HG03439 (cell line): ENCODE measurements around the gene RGS7.

Experiments used
- ATAC-seq: cut with Tn5 transposase; IDR thresholded peaks from one replicate; pipeline ENCODE4 v1.9.1; 2021; ENCODE audit warnings: mild to moderate bottlenecking, moderate library complexity; ENCODE audit not compliant: unreplicated experiment

RGS7 gene

DNA sequence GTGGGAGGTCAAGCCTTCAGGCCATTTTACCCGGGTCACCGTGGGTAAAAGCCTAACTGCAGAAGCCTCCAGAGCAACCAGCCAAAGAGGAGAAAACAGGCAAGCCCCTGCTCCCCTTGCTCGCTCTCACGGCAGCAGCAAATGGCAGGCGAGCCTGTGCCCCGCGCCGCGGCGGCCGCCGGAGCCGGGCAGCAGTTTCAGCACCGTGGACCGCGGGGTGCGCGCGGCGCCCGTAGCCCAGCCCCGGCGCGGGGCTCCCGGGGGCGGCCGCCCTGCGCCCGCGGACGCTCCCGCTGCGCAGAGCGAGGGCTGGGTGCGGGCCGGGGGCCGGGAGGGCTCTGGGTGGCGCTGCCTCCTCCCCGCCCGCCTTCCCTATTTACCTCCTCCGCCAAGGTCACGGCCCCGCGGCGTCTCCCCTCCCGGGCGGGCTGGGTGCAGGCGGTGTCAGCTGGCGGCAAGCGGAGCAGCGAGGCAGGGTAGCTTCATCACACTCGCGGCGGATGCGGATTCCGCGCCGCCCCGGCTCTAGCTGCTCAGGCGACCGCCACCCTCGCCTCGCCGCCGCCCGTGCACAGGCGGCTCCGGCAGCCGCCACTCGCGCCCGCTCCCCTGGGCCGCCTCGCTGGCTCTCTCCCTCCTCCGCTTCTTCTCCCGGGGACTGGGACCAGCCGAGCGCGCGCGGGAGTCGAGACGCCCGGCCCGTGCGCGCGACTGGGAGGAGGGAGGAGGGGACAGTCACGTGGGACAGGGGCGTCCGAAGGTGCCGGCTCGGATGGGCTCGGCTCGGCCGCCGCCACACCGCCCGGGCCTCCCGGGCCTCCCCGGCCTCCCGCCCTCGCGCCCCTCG is at the start of gene RGS7:
RGS7 (minus strand) TSS at position 687 of the 847 bp plus-strand sequence.
- no peak for ATAC-seq

DNA sequence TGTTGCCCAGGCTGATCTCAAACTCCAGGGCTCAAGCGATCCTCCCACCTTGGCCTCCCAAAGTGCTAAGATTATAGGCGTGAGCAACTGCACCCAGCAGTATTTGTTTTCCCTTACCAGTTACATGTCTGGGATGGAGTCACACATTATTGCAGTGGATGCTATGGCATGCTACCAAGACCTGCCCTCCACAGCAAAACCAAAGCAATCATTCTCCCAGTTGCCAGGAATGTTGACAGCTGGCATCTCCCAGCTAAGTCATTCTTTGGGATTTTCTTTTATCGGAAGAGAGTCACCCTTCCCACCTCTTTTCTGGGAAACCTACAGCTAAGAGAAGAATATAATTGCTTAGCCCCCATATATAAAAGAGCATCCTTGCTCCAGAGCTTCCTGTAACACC is 49.4 kb upstream of the RGS7 start:
- ATAC-seq = no peak

DNA sequence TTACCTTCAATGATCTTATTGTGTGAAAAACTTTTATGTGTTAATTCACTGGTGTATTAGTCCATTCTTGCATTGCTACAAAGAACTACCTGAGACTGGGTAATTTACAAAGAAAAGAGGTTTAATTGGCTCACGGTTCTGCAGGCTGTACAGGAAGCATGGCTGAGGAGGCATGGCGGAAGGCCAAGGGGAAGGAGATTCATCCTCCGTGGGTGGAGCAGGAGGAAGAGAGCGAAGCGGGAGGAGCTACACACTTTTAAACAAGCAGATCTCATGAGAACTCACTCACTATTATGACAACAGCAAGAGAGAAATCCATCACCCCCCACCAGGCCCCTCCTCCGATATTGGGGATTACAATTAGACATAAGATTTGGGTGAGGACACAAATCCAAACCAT is 44.2 kb upstream of the RGS7 start:
- no peak for ATAC-seq

DNA sequence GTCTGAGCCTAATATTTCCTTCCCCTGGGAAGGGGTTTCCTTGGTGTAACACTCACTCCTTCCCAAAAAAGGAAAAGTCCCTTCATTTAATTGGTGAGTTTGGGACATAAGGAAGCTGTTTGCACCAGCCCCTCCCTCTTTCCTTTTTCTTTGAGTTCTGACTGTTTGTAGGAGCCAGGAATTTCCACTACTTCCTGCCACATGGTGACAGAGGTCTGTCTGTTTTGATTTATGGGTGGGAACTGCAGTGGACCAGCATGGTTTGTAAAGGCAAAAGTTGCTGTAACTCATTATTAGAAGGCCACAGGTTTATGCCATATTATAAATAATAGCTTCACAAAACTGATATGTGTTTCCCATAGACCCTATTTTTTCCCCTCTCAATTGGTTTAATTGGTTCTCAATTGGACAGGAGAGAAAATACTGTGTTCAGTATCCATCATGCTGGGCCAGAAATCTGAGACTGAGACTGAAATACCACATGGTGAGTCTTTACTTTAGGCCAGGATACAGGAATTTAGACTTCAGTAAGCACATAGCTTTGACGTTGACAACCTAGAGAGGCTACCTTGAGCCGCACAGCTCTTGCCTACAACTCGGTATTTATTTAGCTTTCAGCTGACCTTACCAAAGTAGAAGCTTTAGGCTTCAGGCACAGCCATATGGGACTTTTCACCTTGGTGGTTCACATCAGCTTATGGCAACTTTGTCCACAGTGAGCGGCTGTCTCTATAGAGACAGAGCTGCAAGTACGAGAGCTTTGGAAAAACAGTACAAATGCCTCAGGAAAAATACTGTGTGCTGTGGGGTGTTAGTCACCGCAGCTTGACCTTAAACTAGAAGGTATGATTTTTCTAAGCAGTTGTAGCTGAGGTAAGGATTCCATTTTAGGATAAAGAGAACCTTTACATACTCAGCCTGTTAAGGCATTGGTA is 40.0 kb upstream of the RGS7 start:
- ATAC-seq = no peak

DNA sequence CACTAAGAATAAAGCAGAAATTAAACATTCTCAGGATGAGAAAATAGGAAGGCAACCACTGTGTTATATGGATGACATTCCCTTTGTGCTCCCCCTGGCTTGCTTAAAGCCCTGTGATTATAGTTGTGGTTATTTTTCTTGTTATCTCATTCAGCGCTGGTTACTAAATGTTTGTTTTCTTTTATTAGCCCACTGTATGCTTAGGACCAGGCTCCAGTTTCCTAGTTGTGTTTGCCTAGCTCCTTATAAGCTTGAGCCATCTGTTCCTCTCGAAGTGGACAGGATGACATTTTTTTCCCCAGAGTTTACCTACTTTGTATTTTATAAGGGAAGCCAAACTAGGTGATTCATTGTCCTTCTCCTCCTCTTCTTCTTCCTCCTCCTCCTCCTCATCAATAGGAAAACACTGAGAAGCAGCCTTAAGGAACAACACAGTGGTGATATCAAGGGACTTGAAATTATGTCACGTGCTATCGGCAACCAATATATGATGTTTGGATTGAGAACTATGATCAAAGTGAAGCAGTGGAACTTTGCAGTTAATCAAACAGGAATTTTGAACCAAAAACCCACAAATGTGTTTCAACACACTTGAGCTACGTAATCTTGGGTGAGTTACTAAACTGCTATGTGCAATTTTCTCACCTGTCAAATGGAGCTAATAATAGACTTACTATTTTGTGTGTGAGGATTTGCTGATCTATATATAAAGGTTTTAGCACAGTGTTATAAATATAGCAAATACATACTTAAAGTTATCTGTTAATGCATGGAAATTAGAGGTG is 35.1 kb upstream of the RGS7 start:
- ATAC-seq = no peak

DNA sequence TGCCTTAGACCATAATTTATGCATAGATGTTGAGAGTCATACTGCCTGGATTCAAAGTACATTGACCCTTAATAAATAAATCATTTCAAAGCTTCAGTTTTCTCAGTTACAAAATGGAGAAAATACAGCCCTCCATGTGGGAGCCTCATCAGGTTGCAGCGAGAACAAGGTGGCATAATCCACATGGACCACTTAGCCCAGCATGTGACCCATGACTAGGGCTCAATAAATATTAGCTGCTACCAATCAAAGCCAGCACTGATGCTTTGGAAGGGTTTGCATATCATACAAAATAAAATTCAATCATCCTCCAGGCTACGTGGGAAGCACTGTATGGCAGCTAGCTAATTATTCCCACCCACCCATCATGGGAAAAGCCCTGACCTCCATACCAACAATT is 33.5 kb upstream of the RGS7 start:
- no peak for ATAC-seq

DNA sequence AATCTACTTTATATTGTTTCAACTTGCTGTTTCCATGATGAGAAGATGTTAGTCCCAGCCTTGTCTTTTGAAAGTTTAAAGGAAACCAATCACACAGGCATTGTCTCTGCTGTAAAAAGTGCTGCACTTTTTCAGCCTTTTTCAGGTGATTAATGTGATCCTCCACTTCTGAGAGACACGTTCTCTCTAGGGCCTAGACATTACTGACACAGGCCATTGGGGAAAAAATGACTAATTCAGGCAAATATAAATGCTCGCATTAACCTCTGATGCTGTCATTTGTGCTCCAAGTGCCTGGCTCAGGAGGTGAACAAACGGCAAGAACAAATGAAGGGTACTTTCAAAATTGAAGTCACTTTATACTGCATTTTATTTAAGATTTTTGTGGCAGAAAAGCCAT is 32.4 kb upstream of the RGS7 start:
- ATAC-seq = no peak

DNA sequence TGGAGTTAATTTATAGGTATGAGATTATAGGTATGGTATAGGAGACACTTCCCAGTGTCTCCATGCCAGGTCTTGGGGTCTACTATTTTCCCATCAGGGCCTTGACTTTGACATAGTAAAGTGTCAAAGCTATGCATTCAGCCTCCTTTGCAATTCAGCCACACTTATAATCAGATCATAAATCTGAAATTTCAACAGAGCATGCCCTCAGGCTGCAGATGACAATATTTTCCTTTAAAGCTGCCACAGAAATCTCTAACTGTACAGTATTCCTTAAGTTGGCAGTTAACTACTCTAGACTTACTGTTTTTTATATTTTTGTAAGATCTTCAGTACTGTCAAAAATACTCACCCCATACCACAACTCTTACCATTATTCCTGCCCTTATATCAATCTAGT is 30.2 kb upstream of the RGS7 start:
- no peak for ATAC-seq

DNA sequence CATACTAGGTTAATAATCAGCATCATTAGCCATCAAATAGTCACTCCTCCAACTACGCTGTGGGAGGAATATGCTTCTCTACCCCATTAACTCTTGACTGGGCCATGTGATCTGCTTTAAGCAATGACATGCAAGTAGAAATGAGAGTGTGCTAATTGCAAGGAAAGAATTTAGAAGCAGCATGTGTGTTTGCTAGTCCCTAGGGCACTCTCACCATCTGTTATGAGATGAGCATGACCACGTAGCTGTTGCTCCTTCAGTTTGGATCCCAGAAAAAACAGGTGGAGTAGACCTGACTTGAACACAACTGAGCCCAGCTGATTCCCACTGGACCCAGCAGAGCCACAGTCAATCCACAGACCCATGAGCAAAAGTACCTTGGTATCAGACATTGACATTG is 19.7 kb upstream of the RGS7 start:
- no peak for ATAC-seq

DNA sequence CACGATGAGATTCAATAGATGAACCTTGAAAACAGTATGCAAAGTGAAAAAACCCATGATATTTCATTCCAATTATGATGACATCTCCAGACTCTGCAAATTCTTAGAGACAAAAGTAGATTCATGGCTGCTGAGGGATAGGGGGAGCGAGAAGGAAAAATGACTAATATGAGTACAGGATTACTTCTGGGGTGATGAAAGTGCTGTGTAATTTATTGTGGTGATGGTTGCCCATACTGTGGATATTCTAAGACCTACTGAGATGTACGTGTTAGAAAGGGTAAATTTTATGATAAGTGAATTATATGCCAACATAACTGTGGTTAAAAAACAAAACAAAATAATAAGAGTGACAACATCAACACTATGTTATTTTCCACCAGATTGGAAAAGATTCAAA is 18.9 kb upstream of the RGS7 start:
- ATAC-seq = no peak

DNA sequence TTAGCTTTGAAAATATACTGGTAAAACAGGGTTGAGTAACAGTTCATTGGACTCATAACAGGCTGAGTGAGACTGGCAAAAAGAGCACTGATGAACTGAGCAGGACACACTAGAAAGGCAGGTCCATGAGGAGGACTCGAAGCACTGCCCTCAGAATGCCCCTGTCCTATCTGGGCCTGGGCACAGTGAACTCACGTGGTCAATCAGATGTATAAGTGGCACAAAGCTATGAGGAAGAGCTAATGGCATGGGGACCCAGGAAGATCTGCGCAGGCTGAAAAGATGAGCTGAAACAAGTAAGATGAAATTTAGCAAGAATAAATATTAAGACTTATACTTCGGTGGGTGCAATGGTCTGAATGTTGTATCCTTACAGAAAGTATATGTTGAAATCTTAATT is 9.2 kb upstream of the RGS7 start:
- no peak for ATAC-seq

DNA sequence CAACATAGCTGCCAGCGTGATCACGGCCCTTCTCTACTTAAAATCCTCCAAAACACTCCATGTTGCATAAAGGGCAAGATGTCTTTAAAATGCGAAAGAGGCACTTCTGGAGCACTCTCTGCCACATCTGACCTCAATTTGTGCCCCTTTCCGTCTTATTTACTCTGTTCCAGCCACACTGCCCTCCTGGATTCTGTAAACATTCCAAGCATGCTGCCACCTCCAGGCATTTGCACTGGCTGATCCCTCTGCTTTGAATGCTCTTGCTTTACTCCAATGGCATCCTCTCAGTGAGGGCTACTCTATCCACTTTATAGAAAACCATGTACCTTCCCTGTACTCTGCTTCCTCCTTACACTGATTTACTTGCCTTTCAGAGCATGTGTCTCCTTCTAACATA is 5.3 kb upstream of the RGS7 start:
- no peak for ATAC-seq

DNA sequence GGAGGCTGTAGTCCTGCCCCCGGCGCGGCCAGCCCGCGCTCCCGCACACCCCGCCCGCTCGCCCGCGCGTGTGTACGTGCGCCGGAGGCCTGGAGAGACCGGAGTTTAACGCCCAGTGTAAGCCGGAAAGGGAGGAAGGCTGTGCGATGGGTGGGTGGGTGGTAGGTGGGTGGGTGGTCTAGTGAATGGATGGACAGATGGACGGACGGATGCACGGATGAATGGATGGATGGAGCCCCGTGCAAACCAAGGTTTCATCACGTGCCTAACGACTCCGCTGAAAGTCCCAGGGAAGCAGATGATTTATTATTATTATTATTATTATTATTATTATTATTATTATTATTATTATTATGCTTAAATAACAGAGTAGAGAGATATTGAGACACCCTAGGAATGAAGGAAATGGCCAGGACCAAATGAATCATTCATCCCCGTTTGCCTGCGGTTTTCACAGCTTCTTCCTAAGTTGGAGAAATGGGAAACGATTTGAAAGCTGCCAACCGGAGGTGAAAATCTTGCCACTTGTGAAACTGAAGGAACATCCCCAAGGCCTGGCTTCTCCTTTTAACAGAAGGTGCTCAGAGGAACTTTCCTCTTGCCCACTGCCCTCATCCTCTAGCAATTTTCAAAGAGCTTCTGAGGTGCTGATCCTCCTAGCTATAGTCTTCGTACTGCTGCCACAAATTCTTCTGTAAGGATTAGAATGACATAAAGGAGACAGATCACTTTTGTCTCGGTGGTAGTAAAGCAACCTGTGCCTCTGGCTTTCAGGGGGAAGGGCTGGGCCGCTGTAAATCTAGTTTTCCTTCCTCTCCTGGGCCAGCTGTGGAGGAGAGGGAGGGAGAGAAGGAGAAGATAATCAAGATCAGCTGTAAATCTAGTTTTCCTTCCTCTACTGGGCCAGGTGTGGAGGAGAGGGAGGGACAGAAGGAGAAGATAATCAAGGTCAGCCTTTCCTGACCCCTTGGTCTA is 648 bp upstream of the RGS7 start:
- no peak for ATAC-seq

DNA sequence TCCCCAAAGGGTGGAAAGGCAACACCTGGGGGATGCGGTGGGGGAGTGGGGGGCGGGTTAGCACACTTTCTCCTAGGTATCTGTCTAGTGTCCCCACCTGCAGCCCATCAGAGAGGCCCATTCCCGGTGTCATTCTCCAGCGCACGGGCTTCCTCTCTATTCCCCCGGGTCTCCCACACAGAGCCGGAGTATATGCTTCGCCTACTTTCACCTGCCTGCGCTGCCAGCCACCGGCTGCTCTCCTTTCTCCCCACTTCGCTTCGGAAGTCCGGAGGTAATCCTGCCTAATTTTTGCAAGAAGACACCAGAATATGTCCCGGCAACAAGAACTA is 852 bp downstream of the RGS7 start:
- ATAC-seq = no peak

DNA sequence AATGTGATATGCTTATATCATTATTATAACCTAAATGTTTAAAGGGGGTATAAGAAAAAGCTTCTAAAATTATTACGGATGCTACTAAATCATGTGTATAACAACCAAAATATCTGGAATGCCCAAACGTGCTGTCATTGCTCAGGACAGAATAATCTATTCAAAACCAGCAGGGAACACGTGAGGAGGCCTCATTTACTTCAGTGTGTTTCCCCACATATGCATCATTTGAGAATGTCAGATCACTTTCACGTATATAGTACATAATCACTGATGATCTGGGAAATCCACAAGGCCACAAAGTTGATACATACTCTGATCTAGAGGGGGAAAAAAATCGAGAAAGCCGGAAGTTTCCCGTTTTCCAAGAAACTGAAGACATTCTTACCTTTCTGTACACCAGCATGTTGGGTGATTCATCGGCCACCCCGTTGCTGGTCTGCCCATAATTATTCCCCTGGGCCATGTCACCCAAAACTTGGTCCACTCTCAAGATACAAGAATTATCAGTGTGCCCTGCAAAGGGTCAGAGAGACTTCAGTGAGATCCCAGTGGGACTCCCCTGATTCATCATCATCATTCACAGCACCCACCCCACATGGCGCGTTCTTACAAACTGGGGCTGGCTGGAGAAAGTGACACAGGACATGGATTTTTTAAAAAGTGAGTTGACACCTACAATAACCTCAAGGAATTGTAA is 1.5 kb downstream of the RGS7 start:
- ATAC-seq = no peak

DNA sequence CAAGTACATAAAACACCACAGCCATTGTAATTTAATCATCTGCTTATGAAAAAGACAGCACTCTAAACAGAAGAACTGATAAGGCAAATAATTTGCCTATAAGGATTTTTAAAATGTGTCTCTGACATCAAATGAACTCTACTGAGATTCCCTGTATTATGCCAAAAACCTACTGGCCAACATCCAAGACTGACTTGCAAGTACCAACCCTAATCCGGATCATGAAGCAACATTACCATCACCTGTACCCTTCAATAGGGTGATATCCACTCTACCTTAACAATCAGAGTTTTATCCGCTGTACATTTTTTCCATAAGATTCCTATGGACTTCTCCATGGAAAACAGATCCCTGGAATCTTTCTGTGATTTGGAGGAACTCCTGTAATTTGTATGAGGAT is 4.6 kb downstream of the RGS7 start:
- no peak for ATAC-seq

DNA sequence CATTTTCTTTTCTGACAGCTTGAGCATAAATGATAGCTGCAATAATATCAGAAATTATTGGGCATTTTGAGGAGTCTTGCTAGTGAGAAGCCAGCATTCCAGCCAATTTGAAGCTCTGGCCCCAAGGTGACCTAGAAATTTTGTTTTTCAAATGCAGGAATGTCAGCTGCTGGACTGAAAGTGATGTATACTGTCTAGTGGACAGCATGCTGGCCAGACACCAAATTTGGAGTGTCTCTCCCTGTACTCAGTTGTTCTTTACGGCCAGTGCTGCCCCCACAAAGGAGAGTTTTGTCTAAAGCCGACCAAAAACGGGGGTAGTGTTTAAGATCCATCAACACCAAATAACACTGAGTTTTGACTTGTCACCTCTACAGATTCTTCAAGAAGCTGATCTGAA is 5.2 kb downstream of the RGS7 start:
- ATAC-seq = no peak

DNA sequence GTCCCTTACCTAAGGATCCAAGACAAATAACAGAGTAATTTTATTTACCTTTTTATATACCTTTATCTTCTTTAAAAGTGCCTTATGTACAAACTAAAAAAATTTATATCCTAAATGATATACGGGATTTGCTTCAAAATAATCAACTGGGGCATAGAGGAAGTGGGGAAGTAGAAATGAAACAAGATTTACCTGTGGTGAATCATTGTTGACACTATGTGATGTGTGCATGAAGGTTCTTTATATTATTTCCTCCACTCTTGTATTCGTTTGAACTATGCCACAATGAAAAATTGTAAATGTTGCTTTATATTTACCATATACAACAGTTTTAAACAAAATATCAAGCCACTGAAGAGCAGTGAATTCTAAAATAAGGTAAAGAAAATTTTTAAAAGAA is 13.0 kb downstream of the RGS7 start:
- no peak for ATAC-seq

DNA sequence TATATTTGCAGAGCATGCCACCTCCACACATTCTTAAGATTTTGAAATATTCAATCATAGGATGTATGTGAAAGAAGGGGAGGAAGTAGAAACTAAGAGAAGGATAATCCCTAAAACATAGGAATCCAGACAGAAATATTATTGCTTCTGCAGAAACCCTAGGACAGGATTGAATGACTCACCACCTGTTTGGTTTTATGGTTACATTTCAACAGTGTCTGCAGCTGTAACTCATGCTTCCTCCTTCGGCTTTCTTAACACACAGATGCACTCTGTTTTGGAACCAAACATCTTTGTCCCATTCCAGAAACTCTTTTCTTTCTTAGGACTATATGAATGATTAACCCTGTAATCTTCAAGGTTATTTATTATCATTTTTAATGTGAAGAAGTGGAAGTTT is 20.7 kb downstream of the RGS7 start:
- no peak for ATAC-seq

DNA sequence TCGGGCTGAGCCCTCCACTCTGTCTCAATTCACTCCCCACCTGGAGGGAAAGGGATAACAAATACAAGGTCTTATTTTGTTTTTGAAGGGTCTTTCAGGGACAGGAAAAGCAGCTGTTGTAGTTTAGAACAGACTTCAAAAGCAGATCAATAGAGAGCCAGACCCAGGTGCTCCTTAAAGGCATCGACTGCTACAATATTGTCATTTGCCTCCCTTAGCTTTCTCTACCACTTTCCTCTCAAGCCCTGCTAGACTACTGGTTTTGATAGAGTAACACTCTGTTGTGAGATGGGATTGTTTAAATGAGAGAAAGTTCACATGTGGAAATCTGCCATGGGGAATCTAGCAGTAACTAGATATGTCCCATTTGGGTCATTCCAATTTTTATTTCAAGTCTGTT is 24.0 kb downstream of the RGS7 start:
- no peak for ATAC-seq
